MM.1S (cell line): ENCODE results near the gene MTFR1L.

Source experiments
- DNase-seq: peaks from one replicate; pipeline ENCODE4 v3.0.0-alpha.2; 2015
- H2AFZ ChIP-seq: fragments of 300-600 bp; sonication (generic); 2 replicates; pipeline ENCODE4 v1.6.0; 2016; ENCODE audit warnings: antibody characterized with exemption, low read length
- H3F3A ChIP-seq: fragments of 300-600 bp; sonication (generic); 2 replicates; pipeline ENCODE4 v1.6.1; 2016; ENCODE audit warnings: mild to moderate bottlenecking, antibody characterized with exemption, low read length, moderate library complexity, mixed read lengths; ENCODE audit not compliant: insufficient read depth
- H3K27ac ChIP-seq: fragments of 300-600 bp; sonication (generic); 2 replicates; pipeline ENCODE4 v1.5.1; 2016; ENCODE audit warnings: mild to moderate bottlenecking, low read length
- H3K27me3 ChIP-seq: fragments of 300-600 bp; sonication (generic); replicated peaks from 2 replicates; pipeline ENCODE4 v1.6.0; 2016; ENCODE audit warnings: low read length; ENCODE audit not compliant: insufficient read depth
- H3K36me3 ChIP-seq: fragments of 300-600 bp; sonication (generic); replicated peaks from 2 replicates; pipeline ENCODE4 v1.6.1; 2016; ENCODE audit warnings: mild to moderate bottlenecking, low read length, mixed read lengths; ENCODE audit not compliant: insufficient read depth
- H3K4me1 ChIP-seq: fragments of 300-600 bp; sonication (generic); 2 replicates; pipeline ENCODE4 v1.6.1; 2016; ENCODE audit warnings: low read length, mixed read lengths
- H3K4me2 ChIP-seq: fragments of 300-600 bp; sonication (generic); 2 replicates; pipeline ENCODE4 v1.6.0; 2016; ENCODE audit warnings: low read depth, low read length
- H3K4me3 ChIP-seq: fragments of 300-600 bp; sonication (generic); 2 replicates; pipeline ENCODE4 v1.5.1; 2016; ENCODE audit warnings: low read length, mixed read lengths
- H3K79me2 ChIP-seq: fragments of 300-600 bp; sonication (generic); 2 replicates; pipeline ENCODE4 v1.6.1; 2016; ENCODE audit warnings: mixed run types, low read length, mixed read lengths
- H3K9ac ChIP-seq: fragments of 300-600 bp; sonication (generic); 2 replicates; pipeline ENCODE4 v1.6.1; 2016; ENCODE audit warnings: low read length, mixed read lengths
- H3K9me2 ChIP-seq: fragments of 300-600 bp; sonication (generic); replicated peaks from 2 replicates; pipeline ENCODE4 v1.6.1; 2016; ENCODE audit warnings: mild to moderate bottlenecking, low read length, mixed read lengths; ENCODE audit not compliant: insufficient read depth
- H3K9me3 ChIP-seq: fragments of 300-600 bp; sonication (generic); replicated peaks from 2 replicates; pipeline ENCODE4 v1.6.1; 2016; ENCODE audit warnings: mild to moderate bottlenecking, low read length, mixed read lengths; ENCODE audit not compliant: insufficient read depth
- H4K20me1 ChIP-seq: fragments of 300-600 bp; sonication (generic); 2 replicates; pipeline ENCODE4 v1.6.1; 2016; ENCODE audit warnings: mild to moderate bottlenecking, low read length, moderate library complexity, mixed read lengths; ENCODE audit not compliant: insufficient read depth
- EZH2 ChIP-seq: fragments of 300-600 bp; sonication (generic); optimal IDR thresholded peaks from 2 replicates; pipeline ENCODE3; 2017; ENCODE audit warnings: low read depth, mild to moderate bottlenecking, antibody characterized with exemption, low read length, mixed read lengths
- EZH2phosphoT487 ChIP-seq: fragments of 300-600 bp; sonication (generic); IDR thresholded peaks from 2 replicates; pipeline ENCODE4 v1.6.1; 2018; ENCODE audit warnings: antibody characterized with exemption, low read length
- TF ChIP-seq, protein P1 (sequence below): fragments of 300-600 bp; sonication (generic); IDR thresholded peaks from 2 replicates; pipeline ENCODE4 v1.5.1; 2016; ENCODE audit warnings: antibody characterized with exemption, low read length, mixed read lengths

The MTFR1L gene

DNA sequence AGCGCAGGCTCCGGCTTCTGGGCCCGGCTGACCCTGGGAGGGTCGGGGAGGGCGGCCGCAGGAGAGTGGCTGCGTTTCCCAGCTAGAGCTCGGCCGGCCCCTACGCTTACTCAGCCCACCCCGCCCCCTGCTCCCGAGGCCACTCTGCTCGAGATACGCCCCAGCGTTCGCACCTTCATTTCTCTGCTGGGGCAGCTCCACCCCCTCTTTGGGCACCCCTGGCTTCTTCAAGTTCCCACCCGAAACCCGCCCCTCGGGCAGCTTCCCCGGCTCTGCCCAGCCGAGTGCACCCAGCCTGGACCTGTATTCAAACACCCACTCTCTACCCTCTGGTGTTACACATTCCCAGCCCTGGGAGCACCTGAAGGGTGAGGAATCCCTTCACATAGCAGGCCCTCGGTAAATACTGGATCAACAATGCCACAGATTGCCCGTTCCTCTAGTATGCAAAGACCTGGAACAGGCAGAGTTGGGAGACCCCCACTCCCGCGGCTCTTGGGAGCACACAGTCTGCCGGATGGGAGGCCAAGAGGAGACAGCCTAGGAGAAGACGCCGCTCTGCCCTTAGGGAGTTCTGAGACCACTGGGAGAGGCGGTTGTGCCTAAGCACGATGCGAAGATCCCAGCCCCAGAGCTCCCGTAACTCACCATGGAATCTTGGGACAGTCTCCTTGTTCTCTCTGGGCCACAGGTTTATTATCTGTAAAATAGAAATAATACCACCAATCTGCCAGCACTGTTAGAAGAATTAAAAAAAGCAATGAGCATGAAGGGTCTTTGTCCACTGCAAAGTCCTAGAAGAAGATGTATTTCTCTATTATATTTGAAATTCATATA lies 56.3 kb downstream of the MTFR1L start:
- H2AFZ ChIP-seq, result peak overlapping the region; percentile 70; the same call in 1 of the 2 replicates
- no peaks in the 10 kb centered on the region for H3K36me3 ChIP-seq
- no peaks in the 10 kb centered on the region for H4K20me1 ChIP-seq
- H3K27me3 ChIP-seq, result peaks cover 9% of the 10 kb centered on the region; the same call in 1 of the 2 replicates
- H3K4me1 ChIP-seq, result peaks cover 6% of the 10 kb centered on the region; the same call in 1 of the 2 replicates
- no peaks in the 10 kb centered on the region for H3K9me2 ChIP-seq
- no peak for DNase-seq
- no peaks in the 10 kb centered on the region for H3F3A ChIP-seq
- H3K27ac ChIP-seq, result no peak overlapping the region
- no peak overlapping the region for H3K9ac ChIP-seq
- H3K9me3 ChIP-seq, result no peaks in the 10 kb centered on the region
- peak overlapping the region; percentile 52 for H3K4me3 ChIP-seq
- TF ChIP-seq, protein P1, sequence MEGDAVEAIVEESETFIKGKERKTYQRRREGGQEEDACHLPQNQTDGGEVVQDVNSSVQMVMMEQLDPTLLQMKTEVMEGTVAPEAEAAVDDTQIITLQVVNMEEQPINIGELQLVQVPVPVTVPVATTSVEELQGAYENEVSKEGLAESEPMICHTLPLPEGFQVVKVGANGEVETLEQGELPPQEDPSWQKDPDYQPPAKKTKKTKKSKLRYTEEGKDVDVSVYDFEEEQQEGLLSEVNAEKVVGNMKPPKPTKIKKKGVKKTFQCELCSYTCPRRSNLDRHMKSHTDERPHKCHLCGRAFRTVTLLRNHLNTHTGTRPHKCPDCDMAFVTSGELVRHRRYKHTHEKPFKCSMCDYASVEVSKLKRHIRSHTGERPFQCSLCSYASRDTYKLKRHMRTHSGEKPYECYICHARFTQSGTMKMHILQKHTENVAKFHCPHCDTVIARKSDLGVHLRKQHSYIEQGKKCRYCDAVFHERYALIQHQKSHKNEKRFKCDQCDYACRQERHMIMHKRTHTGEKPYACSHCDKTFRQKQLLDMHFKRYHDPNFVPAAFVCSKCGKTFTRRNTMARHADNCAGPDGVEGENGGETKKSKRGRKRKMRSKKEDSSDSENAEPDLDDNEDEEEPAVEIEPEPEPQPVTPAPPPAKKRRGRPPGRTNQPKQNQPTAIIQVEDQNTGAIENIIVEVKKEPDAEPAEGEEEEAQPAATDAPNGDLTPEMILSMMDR, result no peak
- TF ChIP-seq EZH2phosphoT487 (no peak), EZH2 (no peak)
- no peaks in the 10 kb centered on the region for H3K79me2 ChIP-seq
- H3K4me2 ChIP-seq, result peak overlapping the region; percentile 86; the same call in 1 of the 2 replicates

DNA sequence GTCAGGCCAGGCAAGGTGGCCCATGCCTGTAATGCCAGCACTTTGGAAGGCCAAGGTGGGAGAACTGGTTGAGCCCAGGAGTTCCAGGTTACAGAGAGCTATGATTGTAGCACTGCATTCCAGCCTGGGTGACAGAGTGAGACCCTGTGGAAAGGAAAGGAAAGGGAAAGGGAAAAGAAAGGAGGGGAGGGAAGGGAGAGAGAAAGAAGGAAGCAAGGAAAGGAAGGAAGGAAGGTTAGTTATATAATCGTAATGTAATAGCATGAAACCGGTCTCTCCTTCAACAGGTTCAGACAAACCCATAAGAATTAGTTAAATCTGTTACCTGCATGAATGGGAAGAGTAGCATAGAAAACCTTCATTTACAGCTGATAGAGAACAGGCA lies 56.9 kb downstream of the MTFR1L start:
- Histone ChIP-seq H3K27me3 (peaks cover 9% of the 10 kb centered on the region; the same call in 1 of the 2 replicates), H3K9me3 (no peaks in the 10 kb centered on the region), H3K9ac (no peak overlapping the region), H3K4me2 (no peak overlapping the region), H4K20me1 (no peaks in the 10 kb centered on the region), H3K4me1 (peaks cover 6% of the 10 kb centered on the region; the same call in 1 of the 2 replicates), H3K79me2 (no peaks in the 10 kb centered on the region), H3K27ac (no peak overlapping the region), H3F3A (no peaks in the 10 kb centered on the region), H3K9me2 (no peaks in the 10 kb centered on the region), H3K4me3 (no peak overlapping the region), H3K36me3 (no peaks in the 10 kb centered on the region), H2AFZ (no peak overlapping the region)
- no peak for DNase-seq
- TF ChIP-seq EZH2phosphoT487, result no peak

GRCh38 chr1:25877155-25877554 lies 57.4 kb downstream of the MTFR1L start:
- Histone ChIP-seq H3K4me3 (no peak overlapping the region), H3K9me2 (no peaks in the 10 kb centered on the region), H2AFZ (no peak overlapping the region), H3K4me1 (peaks cover 6% of the 10 kb centered on the region; the same call in 1 of the 2 replicates), H3K36me3 (no peaks in the 10 kb centered on the region), H3K4me2 (no peak overlapping the region), H3K9me3 (no peaks in the 10 kb centered on the region), H3K9ac (no peak overlapping the region), H3K79me2 (no peaks in the 10 kb centered on the region), H3F3A (no peaks in the 10 kb centered on the region), H3K27ac (no peak overlapping the region), H3K27me3 (peaks cover 9% of the 10 kb centered on the region; the same call in 1 of the 2 replicates), H4K20me1 (no peaks in the 10 kb centered on the region)
- no peak for DNase-seq
- TF ChIP-seq, protein P1, result no peak
- TF ChIP-seq EZH2phosphoT487 (no peak), EZH2 (no peak)

- no peaks in the 10 kb centered on the region for H3F3A ChIP-seq
- H3K36me3 ChIP-seq, result no peaks in the 10 kb centered on the region
- no peaks in the 10 kb centered on the region for H3K79me2 ChIP-seq
- no peak for DNase-seq
- TF ChIP-seq, protein P1, result no peak
- TF ChIP-seq EZH2phosphoT487 (no peak), EZH2 (no peak)
- no peaks in the 10 kb centered on the region for H3K4me1 ChIP-seq
- no peaks in the 10 kb centered on the region for H3K9me2 ChIP-seq
- H3K9ac ChIP-seq, result no peak overlapping the region
- no peak overlapping the region for H3K4me2 ChIP-seq
- H3K27me3 ChIP-seq, result peaks cover 9% of the 10 kb centered on the region; the same call in 1 of the 2 replicates
- no peak overlapping the region for H3K4me3 ChIP-seq
- no peak overlapping the region for H3K27ac ChIP-seq
- H3K9me3 ChIP-seq, result no peaks in the 10 kb centered on the region
- H4K20me1 ChIP-seq, result no peaks in the 10 kb centered on the region
- no peak overlapping the region for H2AFZ ChIP-seq
Measured at GRCh38 chr1:25878690-25879089, 58.9 kb downstream of the MTFR1L start.
